ENCODE results near the gene SPATA9.

DNA sequence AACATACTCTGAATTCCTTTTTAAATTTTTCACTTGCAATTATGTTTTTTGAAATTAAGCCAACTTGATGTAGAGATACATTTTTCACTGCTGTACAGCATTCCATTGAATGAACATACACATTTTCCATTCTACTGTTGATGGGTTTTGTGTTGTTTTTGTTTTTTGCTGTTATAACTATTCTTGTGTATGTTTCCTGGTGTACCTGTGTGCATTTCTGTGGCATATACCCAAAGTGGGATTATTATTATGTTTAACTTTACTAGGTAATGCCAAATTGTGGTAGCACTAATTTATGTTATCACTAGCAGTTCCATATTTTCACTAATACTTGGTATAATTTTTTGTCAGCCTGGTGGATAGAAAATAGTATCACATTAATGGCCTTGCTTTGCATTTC is 33.5 kb downstream of the SPATA9 start:
- TF ChIP-seq, protein P1, sequence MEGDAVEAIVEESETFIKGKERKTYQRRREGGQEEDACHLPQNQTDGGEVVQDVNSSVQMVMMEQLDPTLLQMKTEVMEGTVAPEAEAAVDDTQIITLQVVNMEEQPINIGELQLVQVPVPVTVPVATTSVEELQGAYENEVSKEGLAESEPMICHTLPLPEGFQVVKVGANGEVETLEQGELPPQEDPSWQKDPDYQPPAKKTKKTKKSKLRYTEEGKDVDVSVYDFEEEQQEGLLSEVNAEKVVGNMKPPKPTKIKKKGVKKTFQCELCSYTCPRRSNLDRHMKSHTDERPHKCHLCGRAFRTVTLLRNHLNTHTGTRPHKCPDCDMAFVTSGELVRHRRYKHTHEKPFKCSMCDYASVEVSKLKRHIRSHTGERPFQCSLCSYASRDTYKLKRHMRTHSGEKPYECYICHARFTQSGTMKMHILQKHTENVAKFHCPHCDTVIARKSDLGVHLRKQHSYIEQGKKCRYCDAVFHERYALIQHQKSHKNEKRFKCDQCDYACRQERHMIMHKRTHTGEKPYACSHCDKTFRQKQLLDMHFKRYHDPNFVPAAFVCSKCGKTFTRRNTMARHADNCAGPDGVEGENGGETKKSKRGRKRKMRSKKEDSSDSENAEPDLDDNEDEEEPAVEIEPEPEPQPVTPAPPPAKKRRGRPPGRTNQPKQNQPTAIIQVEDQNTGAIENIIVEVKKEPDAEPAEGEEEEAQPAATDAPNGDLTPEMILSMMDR (IDR thresholded peaks at IDR 0.05; ENCODE audit: borderline replicate concordance, extremely low read depth, low read length, poor library complexity, severe bottlenecking), result no peak
- TF ChIP-seq EZH2 (IDR thresholded peaks at IDR 0.05; ENCODE audit: borderline replicate concordance, low read depth, low read length, severe bottlenecking), result no peak

All from DND-41 (cell line).